Mesangial cell (primary cell): ENCODE measurements around the gene PRSS21. TPM values are rescaled to one million over a fixed set of nuclear protein-coding genes. Genes with fewer than 3 reads are reported as not detected.

ENCODE experiments used
- total RNA-seq: library from RNA; depleted of rRNA; stranded (reverse); fragments of >200 nt; gene quantifications from 2 replicates; pipeline ENCODE4 v1.2.3, GENCODE V29; 2015

Gene PRSS21
- 0.25 and 1.6 TPM in 2 replicates for total RNA-seq

DNA sequence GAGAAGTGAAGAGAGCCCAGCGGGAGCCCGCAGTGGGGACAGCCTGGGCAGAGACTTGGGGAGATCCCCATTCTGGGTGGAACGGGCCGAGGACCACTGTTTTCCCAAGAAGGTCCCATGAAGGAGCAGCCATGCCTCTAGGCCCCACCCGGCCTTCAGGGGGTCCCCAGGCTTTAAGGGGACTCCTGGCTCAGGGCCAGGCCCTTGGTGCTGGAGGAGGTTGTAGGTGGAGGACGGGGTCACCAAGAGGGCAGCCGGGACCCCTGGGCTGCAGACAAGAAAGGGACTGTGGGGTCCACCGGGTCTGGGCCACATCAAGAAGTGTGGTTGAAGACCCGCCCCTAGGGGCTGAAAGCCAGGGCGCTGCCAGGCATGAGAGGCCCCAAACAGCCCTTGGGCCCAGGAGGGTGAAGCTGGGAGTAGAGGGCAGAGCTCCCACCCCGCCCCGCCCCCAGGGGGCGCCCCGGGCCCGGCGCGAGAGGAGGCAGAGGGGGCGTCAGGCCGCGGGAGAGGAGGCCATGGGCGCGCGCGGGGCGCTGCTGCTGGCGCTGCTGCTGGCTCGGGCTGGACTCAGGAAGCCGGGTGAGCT is at the start of gene PRSS21:
Gene PRSS21 (plus strand): TSS at position 487 of the 589 bp plus-strand sequence. CDS start 32 bp downstream, at position 519.

DNA sequence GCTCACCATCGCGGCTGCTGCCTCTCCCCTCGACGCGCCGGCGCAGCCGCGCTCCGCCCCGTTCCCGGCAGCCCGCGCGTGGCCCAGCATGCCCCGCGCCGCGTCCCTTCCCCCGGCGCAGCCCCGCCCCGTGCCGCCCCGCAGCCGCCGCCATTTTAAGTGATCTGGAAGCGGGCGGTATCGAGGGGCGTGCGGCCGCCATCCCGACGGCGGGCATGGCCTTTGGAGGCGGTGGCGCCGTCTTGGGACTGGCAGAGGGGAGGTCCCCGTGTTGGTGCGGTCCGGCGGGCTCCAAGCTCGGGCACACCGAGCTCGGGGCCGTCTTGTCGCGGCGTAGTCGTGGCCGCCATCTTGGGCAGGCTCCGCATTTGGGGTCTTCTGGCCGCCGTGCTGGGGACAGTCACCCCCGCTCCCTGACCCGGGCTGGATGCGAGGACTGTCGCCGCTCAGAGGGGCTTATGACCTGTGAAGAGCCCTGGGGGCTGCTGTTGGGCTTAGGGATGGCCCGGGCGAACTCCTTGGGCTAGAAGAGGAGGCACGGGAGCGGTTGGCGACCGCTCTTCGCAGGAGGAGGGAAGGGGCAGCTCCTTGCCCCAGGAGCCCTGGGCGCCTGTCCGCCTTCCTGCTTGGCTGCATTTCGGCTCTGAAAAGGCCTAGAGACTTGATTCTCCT is 39.7 kb upstream of the PRSS21 start, which contains the start of gene ELOB:
Gene ELOB (minus strand): TSS at position 50 of the 672 bp plus-strand sequence. CDS start 41 bp downstream, at position 9.

GRCh38 chr16:2787406-2787805 is 29.6 kb upstream of the PRSS21 start, which contains the start of gene PRSS33:
Gene PRSS33 (minus strand): TSS chr16:2787560. CDS start chr16:2786547, 1,013 bp downstream.

DNA sequence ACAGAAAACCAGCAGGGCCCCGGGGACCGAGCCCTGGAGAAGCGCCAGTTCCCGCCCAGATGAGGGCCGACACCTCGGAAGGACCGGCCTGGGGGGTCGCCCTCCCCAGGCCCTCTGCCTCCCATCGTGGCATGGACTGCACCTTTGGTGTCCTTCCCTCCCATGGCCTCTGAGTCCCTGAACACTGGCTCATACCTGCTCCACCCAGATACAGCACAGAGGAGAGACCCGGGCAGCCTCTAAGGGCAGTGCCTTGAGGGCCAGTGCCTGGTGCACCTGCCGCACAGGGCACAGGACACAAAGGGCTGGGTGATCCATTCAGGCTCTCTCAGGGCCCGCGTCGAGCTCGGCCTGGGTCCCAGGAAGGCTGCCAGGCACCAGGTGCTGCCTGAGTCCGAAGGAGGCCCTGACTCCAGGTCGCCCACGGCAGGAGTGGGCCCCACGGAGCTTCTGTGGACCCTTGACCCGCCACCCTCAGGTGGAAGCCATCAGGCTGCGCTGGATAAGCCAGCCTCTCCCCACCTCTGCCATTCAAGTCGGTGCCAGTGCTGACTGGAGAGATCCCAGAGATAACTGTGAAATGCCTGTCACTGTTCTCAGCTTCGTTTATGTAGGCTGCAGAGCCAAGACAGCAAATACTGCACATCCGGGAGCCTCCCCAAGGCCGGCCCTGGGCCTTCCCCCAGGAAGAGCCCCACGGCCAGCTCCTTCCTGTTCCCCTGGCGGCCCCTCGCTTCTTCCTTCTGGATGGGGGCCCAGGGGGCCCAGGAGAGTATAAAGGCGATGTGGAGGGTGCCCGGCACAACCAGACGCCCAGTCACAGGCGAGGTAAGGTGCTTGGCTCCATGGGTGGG is 12.7 kb downstream of the PRSS21 start, which contains the start of gene ZG16B:
Gene ZG16B (plus strand): TSS at position 803 of the 854 bp plus-strand sequence. CDS start 139 bp downstream, outside the sequence.

GRCh38 chr16:2857451-2858244 is 40.6 kb downstream of the PRSS21 start, which contains the start of gene PRSS22:
Gene PRSS22 (minus strand): TSS chr16:2858170. CDS start chr16:2858104, 66 bp downstream.

Other genes starting within 250 kb of the PRSS21 start
- gene KCTD5, start 134.7 kb upstream of the PRSS21 start, total RNA-seq, result 86.3 and 87.8 TPM in 2 replicates
- gene PRSS27, start 97.0 kb upstream of the PRSS21 start, total RNA-seq, result 1.3 and 2.0 TPM in 2 replicates
- gene SRRM2, start 64.6 kb upstream of the PRSS21 start, total RNA-seq, result 141 and 191 TPM in 2 replicates
- gene ELOB, start 40.0 kb upstream of the PRSS21 start, total RNA-seq, result 364 and 485 TPM in 2 replicates
- gene PRSS33, start 29.7 kb upstream of the PRSS21 start, total RNA-seq, result not detected in 2 replicates
- gene PRSS41, start 18.8 kb upstream of the PRSS21 start, total RNA-seq, result not detected in 2 replicates
- 1.1 and 1.3 TPM in 2 replicates for gene ZG16B, start 13.1 kb downstream of the PRSS21 start, total RNA-seq
- gene PRSS22, start 40.9 kb downstream of the PRSS21 start, total RNA-seq, result 1.1 TPM in 1 of 2 replicates, not detected in the other
- 73.0 and 87.7 TPM in 2 replicates for gene FLYWCH2, start 66.0 kb downstream of the PRSS21 start, total RNA-seq
- gene FLYWCH1, start 94.7 kb downstream of the PRSS21 start, total RNA-seq, result 46.4 and 54.1 TPM in 2 replicates
- gene KREMEN2, start 147.0 kb downstream of the PRSS21 start, total RNA-seq, result 0.81 and 4.9 TPM in 2 replicates
- 6.5 and 22.5 TPM in 2 replicates for gene PAQR4, start 152.1 kb downstream of the PRSS21 start, total RNA-seq
- gene PKMYT1, start 163.2 kb downstream of the PRSS21 start, total RNA-seq, result 6.3 and 101 TPM in 2 replicates
- under 0.01 TPM in 1 of 2 replicates, not detected in the other for gene CLDN9, start 195.7 kb downstream of the PRSS21 start, total RNA-seq
- gene CLDN6, start 200.9 kb downstream of the PRSS21 start, total RNA-seq, result 31.8 and 63.8 TPM in 2 replicates
- 630 and 760 TPM in 2 replicates for gene TNFRSF12A, start 203.1 kb downstream of the PRSS21 start, total RNA-seq
- 61.8 and 378 TPM in 2 replicates for gene HCFC1R1, start 206.7 kb downstream of the PRSS21 start, total RNA-seq
- gene THOC6, start 206.8 kb downstream of the PRSS21 start, total RNA-seq, result 32.4 and 43.7 TPM in 2 replicates
- not detected in 2 replicates for gene BICDL2, start 219.7 kb downstream of the PRSS21 start, total RNA-seq
- under 0.01 and 0.13 TPM in 2 replicates for gene MMP25, start 229.3 kb downstream of the PRSS21 start, total RNA-seq
- 128 and 172 TPM in 2 replicates for gene IL32, start 248.4 kb downstream of the PRSS21 start, total RNA-seq